PFSK-1 (cell line): ENCODE results near the gene RNF6.

Experiments used
- FOXP2 ChIP-seq: optimal IDR thresholded peaks from 2 replicates; pipeline ENCODE3; 2011; ENCODE audit warnings: borderline replicate concordance, control low read depth, inconsistent platforms; ENCODE audit not compliant: insufficient read depth; ENCODE audit errors: extremely low read length, extremely low read depth
- POLR2AphosphoS5 ChIP-seq: IDR thresholded peaks from 2 replicates; pipeline ENCODE4 v1.6.1; 2012; ENCODE audit warnings: low read depth, mild to moderate bottlenecking, control low read depth, low read length, moderate library complexity
- SIN3A ChIP-seq: IDR thresholded peaks from 2 replicates; pipeline ENCODE4 v1.6.1; 2012; ENCODE audit warnings: mild to moderate bottlenecking, low read length, moderate library complexity, borderline replicate concordance; ENCODE audit not compliant: insufficient read depth
- TAF1 ChIP-seq: IDR thresholded peaks from 2 replicates; pipeline ENCODE4 v1.6.1; 2012; ENCODE audit warnings: low read length, control low read depth, borderline replicate concordance; ENCODE audit not compliant: insufficient read depth
- TF ChIP-seq, protein P1 (sequence below), 2 experiments: IDR thresholded peaks; 2 replicates each; pipeline versions ENCODE4 v1.6.1 to v1.8.0; 2011 to 2012; ENCODE audit warnings: low read depth in 2 of 2, low read length in 2 of 2, control low read depth in 1 of 2, inconsistent platforms in 1 of 2, mild to moderate bottlenecking in 1 of 2, moderate library complexity in 1 of 2; ENCODE audit not compliant: insufficient read depth in 1 of 2

The RNF6 gene

DNA sequence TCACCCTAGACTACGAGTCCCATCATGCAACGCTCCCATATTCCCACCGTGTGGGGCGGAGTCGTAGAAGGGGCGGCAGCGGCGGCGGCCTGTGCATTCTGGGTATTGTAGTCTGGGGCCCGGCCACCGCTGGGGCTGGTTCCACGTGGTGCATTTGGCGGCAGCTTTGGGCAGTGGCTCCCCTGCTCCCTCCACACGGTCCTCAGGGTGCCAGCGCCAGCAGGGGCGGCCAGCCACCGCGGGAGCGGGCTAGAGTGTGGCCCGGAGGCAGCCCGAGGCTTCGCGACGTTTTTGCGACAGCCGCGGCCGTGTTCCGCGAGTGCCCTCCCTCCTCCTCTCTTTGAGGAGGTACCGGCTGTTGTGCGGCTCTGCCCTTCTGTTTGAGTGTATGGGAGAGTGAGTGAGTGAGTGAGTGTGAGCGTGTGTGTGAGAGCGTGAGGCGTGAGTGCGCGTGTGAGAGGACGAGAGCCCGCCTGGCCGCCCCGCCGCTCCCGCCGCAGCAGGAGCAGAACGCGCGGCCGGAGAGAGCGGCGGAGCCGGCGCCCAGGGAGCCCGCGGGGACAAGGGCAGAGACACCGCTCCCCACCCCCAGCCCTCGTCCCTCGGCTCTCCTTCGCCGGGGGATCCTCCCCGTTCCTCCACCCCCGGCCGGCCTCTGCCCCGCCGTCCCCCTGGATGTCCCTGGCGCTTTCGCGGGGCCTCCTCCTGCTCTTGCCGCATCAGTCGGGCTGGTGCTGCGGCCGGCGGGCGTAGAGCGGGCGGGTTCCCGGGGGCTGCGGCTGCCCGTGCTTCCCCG is 31.9 kb upstream of the RNF6 start, which contains the start of gene CDK8:
Gene CDK8 (plus strand): TSS at position 343 of the 796 bp plus-strand sequence. CDS start 513 bp downstream, outside the sequence.
- TF ChIP-seq SIN3A (no peak), POLR2AphosphoS5 (peak; percentile 63; the same call in 1 of the 2 replicates), FOXP2 (peak; percentile 2), TAF1 (peak; percentile 52; the same call in 1 of the 2 replicates)
- TF ChIP-seq, protein P1, sequence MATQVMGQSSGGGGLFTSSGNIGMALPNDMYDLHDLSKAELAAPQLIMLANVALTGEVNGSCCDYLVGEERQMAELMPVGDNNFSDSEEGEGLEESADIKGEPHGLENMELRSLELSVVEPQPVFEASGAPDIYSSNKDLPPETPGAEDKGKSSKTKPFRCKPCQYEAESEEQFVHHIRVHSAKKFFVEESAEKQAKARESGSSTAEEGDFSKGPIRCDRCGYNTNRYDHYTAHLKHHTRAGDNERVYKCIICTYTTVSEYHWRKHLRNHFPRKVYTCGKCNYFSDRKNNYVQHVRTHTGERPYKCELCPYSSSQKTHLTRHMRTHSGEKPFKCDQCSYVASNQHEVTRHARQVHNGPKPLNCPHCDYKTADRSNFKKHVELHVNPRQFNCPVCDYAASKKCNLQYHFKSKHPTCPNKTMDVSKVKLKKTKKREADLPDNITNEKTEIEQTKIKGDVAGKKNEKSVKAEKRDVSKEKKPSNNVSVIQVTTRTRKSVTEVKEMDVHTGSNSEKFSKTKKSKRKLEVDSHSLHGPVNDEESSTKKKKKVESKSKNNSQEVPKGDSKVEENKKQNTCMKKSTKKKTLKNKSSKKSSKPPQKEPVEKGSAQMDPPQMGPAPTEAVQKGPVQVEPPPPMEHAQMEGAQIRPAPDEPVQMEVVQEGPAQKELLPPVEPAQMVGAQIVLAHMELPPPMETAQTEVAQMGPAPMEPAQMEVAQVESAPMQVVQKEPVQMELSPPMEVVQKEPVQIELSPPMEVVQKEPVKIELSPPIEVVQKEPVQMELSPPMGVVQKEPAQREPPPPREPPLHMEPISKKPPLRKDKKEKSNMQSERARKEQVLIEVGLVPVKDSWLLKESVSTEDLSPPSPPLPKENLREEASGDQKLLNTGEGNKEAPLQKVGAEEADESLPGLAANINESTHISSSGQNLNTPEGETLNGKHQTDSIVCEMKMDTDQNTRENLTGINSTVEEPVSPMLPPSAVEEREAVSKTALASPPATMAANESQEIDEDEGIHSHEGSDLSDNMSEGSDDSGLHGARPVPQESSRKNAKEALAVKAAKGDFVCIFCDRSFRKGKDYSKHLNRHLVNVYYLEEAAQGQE (IDR thresholded peaks at IDR 0.05; ENCODE audit: insufficient read depth in 1 of 2, low read depth in 2 of 2, low read length in 2 of 2) = no peak

DNA sequence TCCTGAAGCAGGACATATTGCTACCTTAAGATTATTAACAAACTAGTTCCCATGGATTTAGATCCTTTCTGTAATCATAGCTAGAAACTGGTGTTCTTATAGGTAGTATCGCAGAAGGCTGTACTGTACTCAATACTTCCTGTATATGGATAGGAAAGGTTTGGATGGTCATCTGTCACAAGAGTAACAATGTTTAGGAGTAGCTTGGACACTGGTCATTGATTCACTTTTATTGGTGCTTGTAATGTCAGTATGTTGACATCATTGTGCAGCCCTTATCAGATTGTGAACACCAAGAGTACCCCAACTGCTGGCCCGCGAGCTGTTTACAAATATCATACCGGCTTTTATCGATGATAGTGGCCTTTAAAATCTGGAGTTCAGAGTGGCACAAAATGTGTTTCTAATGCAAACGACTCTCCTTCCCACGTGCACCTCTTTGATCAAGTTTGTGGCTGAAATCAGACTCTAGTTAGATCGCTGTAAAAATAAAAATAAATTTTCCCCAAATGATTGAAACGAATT is 31.2 kb upstream of the RNF6 start:
- TF ChIP-seq SIN3A = no peak
- TF ChIP-seq, protein P1 (IDR thresholded peaks at IDR 0.05; ENCODE audit: insufficient read depth in 1 of 2, low read depth in 2 of 2, low read length in 2 of 2) = no peak
- no peak for TF ChIP-seq FOXP2
- no peak for TF ChIP-seq POLR2AphosphoS5
- TF ChIP-seq TAF1 = no peak

DNA sequence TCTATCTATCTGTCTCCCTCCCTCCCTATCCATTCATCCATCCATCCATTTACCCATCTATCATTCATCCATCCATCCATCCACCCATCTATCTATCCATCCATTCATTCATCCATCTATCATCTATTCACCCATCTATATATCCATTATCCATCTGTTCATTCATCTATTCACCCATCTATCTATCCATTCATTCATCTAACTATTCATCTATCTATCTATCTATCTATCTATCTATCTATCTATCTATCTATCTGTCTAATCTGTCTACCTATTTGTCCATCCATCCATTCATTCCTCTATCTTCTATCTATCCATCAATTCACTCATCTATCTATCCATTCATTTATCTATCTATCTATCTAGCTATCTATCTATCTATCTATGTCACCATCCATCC is 27.4 kb upstream of the RNF6 start:
- TF ChIP-seq, protein P1 (IDR thresholded peaks at IDR 0.05; ENCODE audit: insufficient read depth in 1 of 2, low read depth in 2 of 2, low read length in 2 of 2) = no peak
- TF ChIP-seq POLR2AphosphoS5 (no peak), TAF1 (no peak), FOXP2 (no peak), SIN3A (no peak)

DNA sequence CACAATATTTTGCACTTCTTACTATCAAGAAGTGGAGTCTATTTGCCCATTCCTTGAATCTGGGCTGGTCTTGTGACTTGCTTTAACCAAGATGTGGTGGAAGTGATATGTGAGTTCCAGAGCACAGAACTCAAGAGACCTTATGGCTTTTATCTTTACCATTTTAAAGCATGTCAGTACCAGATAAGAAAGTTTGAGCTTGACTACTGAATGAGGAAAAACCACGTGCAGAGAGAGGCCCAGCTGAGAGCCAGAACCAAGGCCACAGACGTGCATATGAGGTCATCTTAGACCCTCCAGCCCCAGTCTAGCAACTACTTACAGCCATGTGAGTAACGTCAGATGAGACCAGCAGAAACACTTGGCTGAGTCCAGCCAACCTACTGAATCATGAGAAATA is 25.5 kb upstream of the RNF6 start:
- TF ChIP-seq FOXP2 = no peak
- TF ChIP-seq, protein P1 (IDR thresholded peaks at IDR 0.05; ENCODE audit: insufficient read depth in 1 of 2, low read depth in 2 of 2, low read length in 2 of 2) = no peak
- no peak for TF ChIP-seq TAF1
- TF ChIP-seq SIN3A = no peak
- TF ChIP-seq POLR2AphosphoS5 = no peak
